Adrenal gland (tissue), 5 donors: ENCODE data around the gene ABLIM2.

Experiments used
- CTCF ChIP-seq, 6 experiments: fragments of 450-650 bp in 4 of 6; fragments of 200-600 bp in 2 of 6; sonication (generic) in 1 of 6; IDR thresholded peaks; 1 replicate in 5 of 6; 2 replicates in 1 of 6; pipeline versions ENCODE4 v1.5.1 to v1.8.0; 2016 to 2021; ENCODE audit warnings: antibody characterized with exemption in 6 of 6, mild to moderate bottlenecking in 2 of 6, moderate library complexity in 1 of 6
- POLR2A ChIP-seq, 2 donors: fragments of 450-650 bp; IDR thresholded peaks; one replicate each; pipeline ENCODE4 v1.6.1; 2017; ENCODE audit warnings: antibody characterized with exemption in 2 of 2, mild to moderate bottlenecking in 2 of 2, moderate library complexity in 1 of 2
- donor health status: DM: no; HTN: no; CAD: no.

GRCh38 chr4:7988437-7988836 lies 170.2 kb downstream of the ABLIM2 start:
- TF ChIP-seq CTCF (IDR thresholded peaks at IDR 0.05) (no peak), POLR2A (IDR thresholded peaks at IDR 0.05) (no peak)
